NOMO-1 (cell line): ENCODE results near the gene UTP11.

Experiments used
- DNase-seq, 2 experiments: peaks; one replicate each; lab custom pipeline; 2025; ENCODE audit not compliant: unreplicated experiment in 2 of 2; lab: John Stamatoyannopoulos, UW

Gene UTP11

DNA sequence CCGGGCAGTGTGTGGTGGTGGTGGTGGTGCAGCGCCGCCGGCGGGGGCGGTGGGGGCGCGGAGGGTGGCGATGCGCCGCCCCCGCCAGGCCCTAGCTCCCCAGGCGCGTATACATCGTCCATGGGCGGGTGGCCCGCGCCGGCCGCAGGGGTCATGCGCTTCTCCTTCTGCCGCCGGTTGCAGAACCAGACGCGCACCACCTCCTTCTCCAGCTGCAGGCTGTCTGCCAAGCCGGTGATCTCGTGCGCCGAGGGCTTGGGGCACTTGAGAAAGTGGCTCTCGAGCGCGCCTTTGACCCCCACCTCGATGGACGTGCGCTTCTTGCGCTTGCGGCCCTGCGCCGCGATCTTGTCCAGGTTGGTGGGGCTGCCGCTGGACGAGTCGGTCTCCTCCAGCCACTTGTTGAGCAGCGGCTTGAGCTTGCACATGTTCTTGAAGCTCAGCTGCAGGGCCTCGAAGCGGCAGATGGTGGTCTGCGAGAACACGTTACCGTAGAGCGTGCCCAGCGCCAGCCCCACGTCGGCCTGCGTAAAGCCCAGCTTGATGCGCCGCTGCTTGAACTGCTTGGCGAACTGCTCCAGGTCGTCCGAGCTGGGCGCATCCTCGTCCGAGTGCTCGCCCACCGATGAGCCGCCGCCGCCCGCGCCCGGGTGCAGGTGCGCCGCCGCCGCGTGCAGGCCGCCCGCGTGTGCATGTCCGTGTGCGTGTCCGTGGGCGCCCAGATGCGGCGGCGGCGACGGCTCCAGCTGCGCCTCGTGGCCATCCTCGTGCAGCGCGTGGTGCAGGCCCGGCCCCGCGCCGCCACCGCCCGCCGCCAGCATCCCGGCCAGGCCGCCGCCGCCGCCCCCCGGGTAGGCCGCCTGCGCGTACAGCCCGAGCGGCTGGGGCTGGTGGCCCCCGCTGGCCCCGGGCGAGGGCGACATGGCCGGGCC, 33.1 kb downstream of the UTP11 start:
- no peak for DNase-seq

DNA sequence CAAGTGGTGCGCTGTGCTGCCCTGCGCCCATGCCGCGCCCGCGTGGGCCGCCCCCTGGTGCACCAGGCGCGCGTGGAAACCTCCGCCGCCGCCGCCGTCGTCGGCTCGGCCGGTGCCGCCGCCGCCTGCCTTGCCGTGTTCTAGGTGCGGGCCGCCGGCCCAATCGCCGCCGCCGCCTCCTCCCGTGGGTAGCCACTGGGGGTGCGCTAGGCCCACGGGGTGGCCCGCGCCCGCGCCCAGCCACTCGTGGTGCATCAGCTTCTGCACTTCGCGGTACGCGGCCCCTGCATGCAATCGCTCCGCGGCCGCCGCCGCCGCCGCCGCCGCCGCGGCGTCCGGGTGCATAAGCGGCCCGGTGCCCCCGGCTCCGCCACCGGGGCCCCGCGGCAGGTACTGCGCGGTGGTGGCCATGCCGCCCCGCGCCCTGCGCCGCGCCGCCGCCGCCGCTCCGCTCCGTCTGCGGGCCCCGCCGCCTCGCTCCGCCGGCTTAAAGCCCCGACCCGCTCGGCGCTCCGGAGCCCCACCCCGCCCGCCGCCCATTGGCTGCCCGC, 33.9 kb downstream of the UTP11 start, which contains the start of gene POU3F1:
TSS of gene POU3F1 (minus strand) at position 461 of the 551 bp plus-strand sequence. CDS start at position 411, 50 bp downstream.
- no peak for DNase-seq

DNA sequence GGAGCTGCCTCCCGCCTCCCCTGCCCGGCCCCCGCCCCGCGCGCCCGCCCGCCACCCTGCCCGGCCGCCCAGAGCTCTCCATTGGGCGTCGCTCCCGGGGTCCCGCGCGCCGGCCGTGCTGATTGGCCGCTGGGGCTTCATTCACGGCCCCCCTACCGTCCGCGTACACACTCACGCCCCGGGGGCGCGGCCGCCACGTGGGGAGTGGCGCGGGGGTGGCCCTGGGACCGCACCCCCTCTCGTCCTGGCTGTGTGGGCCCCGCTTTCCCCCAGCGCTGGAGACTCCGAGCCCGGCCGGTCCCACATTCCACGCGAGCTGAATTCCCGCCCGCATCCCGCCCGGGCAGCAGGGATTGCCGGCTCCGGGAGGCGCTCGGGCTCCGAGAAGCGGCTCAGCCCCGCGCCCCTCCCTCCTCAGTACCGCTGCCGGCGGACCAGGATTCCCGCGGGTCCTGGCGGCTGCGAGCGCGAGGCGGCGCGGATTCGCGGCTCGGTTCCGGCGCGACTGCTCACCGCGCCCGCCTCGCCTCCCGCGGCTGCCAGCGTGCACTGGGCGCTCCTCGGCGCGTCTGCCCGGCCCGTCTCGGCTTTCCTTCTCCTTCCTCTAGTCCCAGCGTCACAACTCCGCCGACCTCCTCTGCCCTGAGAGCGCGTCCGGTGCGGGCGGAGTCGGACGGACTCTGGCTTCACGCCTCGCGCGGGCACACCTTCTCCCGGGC, 34.5 kb downstream of the UTP11 start:
- DNase-seq, result peak; percentile 56 to 78

DNA sequence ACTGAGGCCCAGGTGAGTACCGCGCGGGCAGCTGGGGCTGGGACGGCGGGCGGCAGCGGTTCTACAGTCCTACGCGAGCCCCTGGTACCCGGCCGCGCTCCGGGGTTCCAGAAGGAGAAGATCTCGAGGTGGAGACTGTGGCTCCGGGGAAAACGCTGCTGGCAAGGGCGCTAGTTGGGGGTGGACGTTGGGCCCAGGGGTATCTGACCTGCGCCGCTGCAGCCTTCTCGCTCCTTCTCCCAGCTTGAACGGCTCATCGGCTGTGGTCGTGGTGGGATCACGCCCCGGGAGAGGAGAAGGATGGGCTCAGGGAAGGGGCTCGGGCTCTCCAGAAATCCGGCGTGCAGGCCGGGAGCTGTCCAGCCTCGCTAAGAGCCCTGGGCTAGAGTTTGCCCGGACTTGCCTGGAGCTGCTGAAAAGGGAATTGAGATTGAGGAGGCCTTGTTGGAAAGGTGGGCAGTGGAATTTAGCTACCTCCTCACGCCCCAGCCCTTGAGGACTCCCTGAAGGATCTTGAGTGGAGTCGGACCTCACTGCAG, 35.1 kb downstream of the UTP11 start:
- no peak for DNase-seq

DNA sequence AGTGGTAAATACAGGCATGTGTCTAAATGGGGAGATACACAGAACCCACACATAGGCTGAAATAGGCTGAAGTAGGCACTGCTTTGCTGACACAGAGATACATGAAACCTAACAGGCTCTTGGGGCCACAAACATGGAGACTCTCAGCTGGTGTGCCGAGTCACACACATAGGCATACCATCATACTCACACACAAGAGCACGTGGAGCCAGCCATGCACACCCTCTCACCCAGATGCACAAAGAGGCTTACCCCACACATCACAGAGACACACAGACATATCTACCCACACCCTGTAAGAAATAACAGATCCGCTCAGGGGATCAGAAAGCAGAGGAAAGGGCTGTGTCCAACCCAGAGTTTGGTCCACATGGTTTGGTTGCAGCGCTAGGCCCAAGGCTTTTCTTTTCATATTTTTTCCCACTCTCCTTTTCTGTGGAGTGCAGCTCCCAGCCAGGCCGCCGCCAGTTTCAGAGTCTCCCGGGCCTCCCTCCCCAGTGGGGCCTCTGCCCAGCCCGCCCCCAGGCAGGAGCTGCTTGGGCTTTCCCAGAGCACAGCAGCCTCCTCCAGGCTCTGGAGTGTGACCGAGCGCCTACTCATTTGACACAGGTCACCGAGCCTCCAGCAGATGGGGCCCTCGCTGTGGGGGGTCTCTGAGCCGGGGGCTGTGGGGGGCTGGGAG, 38.0 kb downstream of the UTP11 start:
- DNase-seq, result no peak

DNA sequence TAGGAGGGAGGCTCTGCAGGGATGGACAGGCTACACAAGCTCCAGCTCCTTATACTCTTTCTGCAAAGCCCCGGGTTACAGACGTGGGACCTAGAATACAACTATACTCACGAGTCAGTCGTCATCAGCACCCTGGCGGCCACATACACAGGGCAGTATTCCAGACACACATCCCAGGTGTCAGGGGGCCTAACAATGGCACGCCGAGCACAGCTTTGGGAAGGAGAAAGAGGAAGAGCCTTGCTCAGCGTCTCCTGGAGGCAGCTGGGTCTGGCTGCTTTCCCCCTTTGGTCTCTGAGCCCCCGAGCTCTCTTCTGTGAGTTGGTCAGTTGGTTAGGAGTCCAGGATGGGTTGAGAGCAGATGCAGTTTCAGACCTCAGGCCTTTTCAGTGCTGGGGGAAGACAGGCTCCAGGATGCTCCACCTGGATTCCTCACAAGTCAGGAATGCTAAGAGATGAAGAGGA, 38.6 kb downstream of the UTP11 start:
- no peak for DNase-seq

DNA sequence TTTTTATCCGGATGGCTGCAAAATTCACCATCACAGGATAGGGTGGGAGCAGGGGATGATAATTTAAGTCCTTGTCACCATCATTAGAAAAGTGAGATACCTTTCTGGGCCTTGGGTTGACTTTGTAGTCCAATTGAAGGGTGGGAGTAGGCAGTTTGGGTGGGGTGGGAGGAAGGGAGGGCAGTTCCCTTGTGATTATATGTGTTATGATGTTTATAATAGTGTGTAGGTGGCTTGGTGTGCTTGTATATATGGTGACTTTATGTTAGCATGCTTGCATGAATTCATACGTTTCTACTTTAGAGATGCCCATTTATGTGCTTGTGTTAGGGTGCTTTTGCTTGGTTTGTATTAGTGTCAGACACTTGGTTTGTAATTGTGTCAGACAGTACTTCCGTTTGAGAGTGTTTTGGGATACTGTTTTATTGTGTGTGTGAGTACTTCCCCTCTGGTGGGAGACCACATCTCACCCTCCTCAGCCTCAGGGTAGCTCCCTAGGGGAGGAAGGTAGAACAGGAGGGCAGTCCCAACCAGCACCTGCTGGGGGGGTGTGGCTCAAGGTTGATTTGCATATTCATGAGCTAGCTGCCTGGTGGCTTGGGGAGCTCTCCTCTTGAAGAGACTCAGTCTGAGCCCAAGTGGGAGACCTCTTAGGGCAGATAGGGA, 40.3 kb downstream of the UTP11 start:
- DNase-seq, result no peak

DNA sequence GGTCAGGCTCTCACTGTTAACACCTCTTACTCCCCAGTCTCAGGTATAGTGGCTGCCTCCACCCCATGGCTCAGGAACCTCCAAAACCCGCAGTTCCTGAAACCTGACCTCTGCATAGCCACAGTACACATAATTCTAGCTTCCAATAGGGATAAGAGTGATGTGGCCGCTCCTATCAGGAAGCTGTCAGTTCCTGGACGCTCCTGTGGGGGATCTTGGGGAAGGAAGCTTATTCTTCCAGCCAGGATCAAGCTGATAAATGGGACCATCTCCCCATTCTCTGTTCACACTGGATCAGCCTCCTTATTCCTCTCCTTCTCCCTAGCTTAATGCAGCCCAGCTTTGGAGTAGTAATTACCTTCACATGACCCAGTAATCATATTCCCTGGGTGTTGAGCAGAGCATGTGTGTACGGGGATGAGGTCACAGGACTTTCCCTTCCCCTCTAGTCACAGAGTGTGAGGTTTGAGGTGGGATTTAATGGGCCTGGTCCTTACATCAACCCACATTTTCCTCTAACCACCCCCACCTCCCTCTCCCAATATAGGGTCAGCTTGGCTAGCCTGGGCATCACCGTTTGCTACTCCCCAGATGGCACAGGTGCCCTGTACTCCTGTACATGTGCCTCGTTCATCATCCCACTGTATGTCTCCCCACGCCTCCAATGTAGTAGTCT, 41.0 kb downstream of the UTP11 start:
- no peak for DNase-seq

DNA sequence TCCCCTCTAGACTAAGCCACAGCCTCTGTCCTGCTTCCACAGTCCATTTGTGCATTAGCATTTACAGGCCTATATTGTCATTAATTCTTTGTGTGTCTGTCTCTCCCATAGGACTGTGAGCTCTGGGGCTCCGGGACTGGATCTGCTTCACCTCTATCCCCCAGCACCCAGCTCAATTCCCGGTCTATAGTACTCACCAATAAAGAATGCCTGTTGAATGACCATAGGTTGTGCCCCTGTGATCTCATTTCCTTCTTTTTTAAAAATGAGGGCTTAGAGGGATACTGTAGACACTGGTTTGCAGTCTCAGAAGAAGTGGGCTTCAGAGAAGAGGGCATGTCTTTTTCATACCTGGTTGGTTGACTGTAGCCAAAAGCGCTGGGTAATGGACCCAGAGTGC, 42.9 kb downstream of the UTP11 start:
- DNase-seq, result no peak

DNA sequence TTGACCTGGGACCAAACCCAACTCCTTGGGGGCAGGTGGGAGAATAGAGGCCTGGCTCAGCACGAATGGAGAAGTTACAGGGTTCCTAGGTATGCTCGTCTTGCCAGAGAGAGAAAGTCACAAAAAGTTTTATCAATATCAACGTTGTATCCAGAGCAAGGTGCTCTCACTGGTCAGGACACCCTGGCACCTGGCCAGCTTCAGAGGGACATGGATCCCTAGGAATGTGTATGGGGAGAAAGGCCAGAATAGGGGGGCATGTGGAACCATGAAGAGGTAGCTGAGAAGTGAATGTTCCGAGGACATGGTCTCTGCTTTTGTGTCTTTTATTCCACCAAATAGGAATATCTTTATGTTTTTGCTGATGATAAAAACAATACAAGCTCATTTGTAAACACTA, 43.4 kb downstream of the UTP11 start:
- no peak for DNase-seq

DNA sequence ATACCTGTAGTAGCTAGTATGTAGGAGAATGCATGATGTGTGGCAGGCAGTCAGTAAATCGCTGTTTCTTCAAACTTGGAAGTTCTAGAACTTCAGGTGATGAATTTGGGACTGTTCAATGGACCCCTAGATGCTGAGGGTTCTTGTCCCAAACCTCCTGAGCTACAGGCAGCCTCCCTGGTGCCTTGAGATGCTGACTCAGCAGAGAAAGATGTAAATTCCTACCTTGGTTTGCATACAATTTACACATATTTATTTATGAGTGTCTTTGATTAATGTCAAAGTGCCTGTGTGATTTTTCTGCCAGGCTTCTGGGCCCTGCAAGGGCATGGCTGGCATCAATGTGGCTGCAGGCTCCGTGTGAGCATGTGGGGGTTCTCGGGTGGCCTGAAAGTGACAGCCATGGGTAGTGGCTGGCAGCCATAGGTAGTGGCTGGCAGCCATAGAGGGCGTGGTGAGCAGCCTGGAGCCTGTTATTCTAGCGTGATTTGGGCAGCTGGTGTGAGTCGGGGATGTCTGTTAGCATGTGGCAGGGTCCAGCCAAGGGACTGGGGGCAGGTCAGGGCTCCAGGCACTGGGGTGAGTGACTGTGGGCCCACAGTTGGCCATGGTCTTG, 47.2 kb downstream of the UTP11 start:
- DNase-seq, result no peak

DNA sequence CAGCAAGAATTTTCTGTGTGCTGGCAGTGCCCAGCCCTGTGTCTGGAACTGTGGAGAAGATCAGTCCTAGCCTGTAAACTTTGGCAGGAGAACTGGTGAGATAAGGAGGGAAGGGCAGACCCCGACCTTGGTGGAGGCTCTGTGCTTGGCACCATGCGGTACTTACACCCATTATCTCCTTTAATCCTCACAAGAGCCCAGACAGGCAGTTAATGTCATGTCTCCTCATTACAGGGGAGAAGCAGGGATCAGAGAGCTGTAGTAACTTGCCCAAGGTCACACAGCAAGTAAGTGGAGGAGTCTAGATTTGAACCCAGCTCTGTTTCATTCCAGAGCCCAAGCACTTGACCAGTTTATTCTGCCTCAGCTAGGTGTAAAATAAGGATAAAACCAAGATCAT, 48.0 kb downstream of the UTP11 start:
- no peak for DNase-seq

DNA sequence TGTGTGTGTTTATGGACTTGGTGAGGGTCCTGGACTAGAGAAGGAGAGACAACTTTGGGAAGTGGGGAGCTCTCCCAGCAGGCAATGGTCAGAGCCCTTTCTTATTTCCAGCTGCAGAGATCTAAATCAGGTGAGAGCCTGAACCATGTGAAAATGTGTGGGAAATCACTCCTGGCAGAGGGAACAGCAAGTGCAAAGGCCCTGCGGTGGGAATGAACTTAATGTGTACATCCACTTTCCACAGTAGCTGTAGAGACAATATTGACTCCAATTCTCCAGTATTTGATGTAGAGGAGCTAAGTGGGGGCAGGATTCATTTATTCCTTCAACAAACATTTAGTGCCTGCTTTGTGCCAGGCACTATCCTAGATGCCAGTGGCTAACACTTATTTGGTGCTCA, 48.8 kb downstream of the UTP11 start:
- no peak for DNase-seq

DNA sequence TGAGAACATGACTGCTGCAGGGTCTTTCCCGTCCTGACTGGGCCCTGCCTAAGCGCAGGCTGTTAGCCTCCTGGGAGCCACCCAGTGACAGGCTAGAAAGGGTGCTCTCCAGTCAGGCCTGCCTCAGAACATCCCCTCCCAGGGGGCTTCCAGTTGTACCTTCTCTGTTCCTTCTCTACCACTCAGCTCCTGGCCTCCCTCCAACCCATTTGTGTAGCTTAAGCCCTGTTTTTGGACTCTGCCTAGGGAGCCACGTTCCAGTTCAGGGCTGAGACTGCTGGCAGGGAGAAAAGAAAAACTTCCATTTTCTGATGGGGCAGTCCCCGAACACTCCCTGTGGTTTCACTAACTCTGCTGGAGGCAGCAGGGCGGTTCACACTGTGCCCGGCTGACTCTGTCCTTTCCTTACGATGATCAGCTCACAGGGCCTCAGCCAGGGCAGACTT, 49.4 kb downstream of the UTP11 start:
- no peak for DNase-seq

DNA sequence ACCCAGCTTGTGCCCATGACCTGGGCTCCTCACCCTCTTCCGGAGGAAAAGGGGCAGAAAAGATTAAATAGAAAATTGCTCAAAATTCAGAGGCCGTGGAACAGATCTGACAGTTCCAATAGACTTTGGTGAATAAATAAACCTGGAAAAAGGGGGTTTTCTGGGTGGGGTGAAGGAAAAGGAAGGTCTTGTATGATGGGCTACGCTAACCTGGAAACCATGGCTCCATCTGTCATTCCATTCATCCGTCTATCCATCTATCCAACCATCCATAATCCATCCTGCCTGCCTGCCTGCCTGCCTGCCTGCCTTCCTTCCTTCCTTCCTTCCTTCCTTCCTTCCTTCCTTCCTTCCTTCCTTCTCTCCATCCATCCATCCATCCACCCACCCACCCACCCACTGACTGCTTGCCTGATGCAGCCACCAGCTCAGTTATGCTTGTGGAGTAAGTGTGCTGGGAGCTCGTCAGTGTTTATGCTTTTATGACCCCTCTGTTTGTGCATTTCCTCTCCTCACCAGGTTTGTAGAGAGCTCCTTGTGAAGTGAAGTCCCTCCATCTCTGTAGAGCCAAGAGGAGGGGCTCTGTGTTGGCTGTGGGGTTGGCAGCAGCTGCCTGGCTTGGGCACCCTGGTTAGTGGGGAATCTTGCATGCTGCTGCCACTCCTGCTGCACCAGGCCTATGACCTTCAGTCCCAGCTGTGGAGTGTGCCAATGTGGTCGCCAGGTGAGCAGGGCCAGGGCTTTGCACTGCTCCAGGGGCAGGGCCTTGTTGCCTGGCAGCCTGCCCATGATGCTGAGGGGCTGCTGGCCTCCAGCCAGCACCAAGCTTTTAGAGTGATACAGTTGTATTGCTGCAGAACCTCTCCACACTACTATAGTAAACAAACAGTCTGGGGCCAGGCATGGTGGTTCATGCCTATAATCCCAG, 50.1 kb downstream of the UTP11 start:
- DNase-seq, result no peak

DNA sequence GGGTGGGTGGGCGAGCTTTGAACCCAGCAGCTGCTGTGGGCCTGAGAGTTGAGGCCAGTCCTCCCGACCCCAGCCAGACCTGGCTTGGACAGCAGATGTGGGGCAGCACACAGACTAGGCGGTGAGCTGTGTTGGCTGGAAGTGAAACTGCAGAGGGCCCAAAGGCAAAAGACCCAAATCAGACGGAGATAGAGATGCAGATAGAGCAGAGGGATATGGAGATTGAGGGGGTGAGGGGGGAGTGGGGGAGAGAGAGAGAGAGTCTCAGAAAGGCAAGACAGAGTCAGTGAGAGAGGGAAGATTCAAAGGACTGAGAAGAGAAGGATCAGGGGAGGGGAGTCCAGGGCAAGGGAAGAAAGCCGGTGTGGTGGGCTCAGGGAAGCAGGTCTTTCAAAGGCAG, 51.1 kb downstream of the UTP11 start:
- DNase-seq, result no peak

DNA sequence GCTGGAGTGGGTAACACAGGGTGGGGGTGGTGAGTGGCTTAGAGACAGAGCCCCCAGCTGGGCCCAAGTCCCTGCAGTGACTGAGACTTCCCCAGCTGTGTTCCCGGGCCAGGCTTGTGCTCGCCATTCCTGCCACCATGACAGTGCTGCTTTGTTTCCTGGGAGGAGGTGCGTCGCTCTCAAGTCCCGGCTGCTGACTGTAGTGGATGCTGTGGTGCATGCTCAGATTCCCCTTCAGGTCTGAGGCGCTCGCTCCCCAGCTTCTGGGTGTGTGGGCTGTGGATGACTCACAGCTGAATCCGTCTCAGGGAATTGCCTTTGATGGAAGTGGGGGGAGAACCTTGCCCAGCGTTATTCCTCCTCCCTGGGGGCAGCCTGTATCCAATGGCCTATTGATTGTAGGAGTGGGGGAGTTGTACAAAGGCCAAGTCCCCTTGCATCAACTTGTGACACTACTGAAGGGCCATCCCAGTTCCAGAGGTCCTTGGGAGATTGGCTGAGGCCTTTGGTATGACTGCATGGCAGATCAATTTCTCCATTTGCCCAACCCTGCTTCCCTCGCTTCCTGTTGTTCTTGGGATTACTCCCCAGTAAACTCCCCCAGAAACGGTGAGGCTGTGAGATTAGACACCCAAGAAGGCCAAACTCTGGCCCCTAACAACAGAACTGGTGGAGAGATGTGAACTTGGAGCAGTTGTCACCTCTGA, 51.8 kb downstream of the UTP11 start:
- DNase-seq, result no peak
